Renal cortical epithelial cell (primary cell): ENCODE results near the gene CARD16. TPM values are rescaled to one million over a fixed set of nuclear protein-coding genes. Genes with fewer than 3 reads are reported as not detected.
A peak's percentile ranks its signal among the peaks of the same experiment; 100 is the strongest.
"Not testable (repeated sequence)": the region's sequence is repeated elsewhere in the genome, so short reads cannot be mapped to it uniquely, and the experiment has no call there.

ENCODE experiments used
- DNase-seq: peaks from one replicate; pipeline ENCODE4 v3.0.0-alpha.2; 2011; ENCODE audit warnings: low read depth
- total RNA-seq: library from RNA; depleted of rRNA; stranded (reverse); fragments of >200 nt; gene quantifications from 2 replicates; pipeline ENCODE4 v1.2.3, GENCODE V29; 2014

Gene CARD16
- 0.50 and 4.9 TPM in 2 replicates for total RNA-seq

DNA sequence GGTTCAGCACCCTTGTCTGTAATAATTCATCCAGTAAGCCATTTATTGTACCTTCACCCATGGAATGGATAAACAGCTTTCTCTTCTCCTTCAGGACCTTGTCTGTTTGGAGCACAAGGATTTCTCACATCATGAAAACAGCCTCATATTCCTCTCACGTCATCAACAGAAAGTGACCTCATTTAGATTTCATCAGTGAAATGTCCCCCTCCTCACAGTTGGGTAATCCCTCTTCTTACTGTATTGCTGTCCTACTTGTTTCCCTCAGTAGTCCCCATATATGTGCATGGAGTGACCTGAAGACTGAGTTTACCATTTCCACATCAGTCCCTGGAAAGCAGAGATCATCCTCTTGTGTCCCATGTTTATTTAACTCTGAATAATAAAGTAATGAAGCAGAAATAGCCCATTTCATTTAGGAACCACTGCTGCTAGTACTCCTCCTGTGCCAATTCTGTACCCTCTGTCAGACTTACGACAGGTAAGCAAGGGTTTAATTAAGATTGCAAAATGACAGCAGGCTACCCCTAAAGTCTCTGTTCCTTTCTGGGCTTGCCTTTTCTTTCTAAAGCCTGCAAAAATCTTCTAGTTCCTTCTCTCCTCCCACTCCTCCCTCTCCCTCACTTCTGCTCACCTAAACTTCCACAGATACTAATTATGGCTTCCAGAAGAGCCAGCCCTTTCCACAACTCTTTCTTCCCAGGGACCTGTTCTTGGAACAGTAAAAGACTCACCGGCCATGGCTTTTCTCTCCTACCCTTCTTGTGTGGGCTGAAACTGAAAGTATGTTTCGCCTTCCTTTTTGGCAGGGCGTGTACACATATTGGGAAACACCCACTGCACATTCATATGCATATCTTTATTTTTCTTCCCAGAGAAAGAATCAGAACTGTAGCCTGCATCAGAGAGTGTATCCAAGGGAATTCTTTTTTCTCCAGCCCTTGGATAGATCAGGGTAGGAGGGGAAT lies at the start of gene CARD16:
Gene CARD16, minus strand, starts transcription at position 779 of the 968 bp plus-strand sequence. Its CDS starts 38 bp downstream, at position 741.
- DNase-seq, result peak; percentile 27

DNA sequence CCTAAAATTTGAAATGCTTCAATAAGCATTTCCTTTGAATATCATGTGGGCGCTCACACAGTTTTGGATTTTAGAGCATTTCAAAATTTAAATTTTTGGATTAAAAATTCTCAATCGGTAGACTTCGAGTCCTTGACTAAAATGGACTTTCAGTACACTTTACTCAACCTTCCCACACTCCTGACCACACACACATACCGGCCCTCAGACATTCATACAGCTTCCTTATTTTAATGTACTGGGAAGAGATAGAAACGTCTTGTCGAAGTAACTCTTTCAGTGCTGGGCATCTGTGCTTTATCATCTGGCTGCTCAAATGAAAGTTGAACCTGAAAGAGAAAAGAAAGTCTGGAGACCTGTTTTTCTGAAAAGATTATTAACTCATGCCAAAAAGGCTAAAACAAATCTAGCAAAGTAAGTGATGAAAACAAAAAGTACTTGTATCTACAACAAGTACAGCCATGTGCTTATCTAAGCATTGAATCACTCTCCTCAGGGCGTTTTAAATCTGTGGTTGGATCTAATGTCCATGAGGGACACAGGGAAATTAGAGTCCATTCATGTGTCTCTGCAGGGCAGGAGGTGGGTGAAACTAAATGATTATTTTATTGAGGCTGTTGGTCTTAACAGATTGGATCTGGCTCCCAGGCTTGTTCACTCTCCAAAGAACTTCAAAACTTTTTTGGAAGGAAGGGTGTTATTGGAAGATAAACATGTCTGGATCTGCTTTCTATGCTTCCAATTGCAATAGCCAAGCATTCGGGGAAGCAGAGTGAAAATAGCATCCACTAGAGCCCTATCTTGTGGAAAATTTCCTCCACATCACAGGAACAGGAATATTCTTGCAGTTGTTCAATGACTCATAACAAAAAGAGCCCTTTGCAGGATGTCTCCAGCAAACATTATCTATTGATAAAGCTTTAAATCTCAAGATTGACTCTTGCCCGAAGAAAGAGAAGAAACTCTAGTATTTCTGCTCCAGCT lies 47.4 kb upstream of the CARD16 start:
- DNase-seq, result peak; percentile 50

DNA sequence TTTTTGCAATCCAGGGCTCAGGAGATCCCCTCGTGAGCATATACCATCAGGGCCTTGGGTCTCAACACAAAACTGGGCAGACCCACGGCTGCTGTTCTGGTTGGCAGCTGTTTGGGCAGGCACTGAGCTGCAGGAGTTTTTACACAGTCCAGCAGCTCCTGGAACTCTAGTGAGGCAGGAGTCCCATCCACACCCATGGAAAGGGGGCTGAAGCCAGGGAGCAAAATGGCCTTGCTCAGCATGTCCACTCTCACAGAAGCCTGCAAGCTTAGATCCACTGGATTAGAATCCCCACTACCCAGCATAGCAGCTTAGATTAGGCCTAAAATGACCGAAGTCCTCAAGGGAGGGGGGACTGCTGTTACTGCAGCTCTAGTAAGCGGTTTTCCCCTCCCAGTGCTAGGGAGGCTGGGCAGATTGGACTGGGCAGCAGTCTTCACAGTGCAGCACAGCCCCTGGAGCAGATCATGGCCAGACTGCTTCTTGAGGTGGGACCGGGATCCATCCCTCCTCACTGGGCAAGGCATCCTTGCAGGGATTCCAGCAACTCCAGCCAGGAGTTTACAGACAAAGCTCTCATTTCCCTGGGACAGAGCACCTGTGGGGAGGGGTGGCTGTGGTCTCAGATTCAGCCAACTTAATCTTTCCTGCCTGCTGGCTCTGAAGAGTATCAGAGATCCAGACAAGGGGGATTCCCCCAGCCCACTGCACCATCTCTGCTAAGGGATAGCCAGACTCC lies 36.4 kb upstream of the CARD16 start:
- no peak for DNase-seq

DNA sequence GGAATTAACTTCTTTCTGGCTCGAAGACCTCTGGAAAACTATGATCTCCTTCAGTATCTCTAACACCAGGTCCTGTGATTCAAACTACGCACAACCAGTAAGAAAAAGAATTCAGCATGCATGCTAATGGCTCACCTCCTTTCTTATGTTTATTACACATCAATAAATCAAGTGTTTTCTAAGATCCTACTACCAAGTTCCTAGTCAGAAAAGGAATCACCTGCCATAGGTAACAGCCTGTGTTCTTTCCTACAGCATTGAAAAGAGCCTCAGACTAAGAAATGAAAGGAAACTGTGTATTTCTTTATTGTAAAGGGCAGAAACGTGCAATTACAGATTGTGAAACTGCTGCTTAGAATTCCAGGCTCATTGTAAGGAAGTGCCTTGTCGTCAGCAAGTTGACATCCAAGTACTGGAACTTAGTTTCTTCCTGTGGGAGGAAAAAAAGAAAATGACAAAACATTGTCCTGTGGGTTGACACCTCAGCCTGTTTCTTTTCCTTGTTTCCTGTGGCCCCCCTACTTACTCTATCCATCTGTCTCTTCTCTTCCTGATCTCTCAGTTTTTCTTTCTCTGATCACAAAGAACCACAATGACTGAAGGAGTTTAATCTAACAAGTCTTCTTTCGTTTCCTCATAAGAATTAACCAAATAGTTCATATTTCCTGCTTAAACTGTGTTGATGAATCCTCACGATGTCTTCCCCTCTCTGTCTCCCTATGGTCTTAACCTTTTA lies 35.2 kb upstream of the CARD16 start:
- peak; percentile 6 for DNase-seq

DNA sequence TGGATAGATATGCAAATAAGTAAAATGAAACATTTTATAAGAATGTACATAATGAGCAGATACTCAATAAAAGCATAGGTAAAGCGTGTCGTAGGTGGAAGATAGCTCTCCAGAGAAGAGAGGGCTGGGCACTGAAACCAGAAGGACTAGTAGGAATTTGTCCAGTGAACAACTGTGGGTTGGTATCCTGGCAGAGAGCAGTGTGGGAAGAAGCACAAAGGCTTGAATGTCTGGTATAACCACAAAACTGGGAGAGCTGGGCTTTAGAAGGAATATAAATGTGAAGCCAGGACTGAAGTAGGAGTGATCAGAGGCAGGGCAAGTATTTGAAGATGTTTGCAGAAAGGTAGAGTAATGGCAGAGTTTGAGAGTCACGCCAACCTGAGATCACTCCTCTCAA lies 33.1 kb upstream of the CARD16 start:
- DNase-seq, result no peak

DNA sequence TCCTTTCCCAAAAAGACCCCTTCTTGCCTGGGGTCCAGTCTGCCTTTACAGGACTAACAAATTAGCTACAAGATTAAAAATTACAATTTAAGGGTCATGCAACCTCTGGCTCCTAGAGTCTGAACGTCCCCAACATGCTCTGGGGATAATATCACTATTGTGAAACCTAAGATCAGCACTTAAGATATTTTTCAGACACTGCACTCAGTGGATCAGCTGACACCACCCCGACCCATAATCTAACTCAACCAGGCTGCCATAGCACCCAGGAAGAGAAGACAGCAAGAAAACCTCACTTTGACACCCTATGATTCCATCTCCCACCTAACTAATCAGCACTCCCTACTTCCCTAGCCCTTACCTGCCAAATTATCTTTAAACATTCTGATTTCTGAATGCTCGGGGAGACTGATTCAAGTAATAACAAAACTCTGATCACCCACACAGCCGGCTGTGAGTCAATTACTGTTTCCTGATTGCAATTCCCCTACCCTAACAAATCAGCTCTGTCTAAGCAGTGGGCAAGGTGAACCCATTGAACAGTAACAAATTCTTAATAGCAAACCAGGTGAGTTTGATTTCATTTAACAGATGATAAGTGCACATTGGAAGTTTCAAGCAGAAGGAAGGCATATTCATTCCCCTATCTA lies 32.1 kb upstream of the CARD16 start:
- DNase-seq, result not testable (repeated sequence)

DNA sequence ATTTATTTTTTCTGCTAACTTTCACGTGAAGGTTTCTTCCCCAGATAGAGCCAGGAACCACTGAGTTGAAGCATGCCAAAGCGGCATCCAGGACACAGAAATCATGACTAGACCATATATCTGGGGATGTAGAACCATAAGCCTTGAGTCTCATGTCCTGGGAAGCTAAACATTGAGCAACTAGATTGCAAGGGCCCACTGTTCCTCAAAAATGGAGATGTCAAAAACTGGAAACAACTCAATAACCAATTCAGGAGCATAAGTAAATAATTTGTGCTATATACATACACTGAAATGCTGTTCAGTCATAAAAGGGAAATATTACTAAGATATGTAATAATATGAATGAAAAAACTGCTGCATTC lies 29.0 kb upstream of the CARD16 start:
- DNase-seq, result no peak

DNA sequence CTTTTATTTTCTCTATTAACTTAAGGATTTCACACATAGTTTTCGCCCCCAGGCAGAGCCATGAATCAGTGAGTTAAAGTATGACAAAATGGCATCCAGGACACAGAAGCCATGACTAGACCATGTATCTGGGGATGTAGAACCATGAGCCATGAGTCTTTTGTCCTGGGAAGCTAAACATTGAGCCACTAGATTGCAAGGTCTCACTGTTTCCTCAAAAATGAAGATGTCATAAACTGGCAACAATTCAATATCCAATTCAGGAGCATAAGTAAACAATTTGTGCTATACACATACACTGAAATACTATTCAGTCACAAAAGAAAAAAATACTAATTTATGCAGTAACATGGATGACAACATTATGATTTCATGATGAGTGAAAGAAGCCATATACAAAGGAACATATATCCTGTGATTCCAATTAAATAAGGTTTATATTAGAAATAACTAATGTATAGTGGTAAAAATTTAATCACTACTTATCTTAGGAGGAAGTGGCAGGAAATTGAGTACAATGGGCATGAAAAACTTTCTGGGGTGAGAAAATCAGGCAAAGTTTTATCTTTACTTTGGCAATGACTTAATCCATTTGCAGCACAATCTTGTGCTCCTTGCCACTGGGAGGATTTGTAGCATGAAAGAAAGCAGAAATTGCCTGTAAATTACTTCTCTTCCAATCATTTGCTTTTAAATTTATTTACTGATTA lies 28.5 kb upstream of the CARD16 start:
- no peak for DNase-seq

DNA sequence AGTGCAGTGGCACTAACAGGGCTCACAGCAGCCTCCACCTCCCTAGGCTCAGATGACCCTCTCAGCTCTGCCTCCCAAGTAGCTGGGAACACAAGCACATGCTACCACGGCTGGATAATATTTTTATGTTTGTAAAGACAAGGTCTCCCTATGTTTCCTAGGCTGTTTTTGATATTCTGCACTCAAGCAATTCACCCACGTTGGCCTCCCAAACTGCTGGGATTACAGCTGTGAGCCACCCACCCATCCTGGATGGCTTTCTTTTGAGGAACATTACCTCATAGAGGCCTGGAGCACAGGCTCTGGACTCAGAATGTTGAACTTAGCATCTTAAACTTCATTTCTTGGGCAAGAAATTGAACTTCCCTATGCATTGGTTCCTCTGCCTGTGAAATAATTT lies 26.9 kb upstream of the CARD16 start:
- DNase-seq, result not testable (repeated sequence)

DNA sequence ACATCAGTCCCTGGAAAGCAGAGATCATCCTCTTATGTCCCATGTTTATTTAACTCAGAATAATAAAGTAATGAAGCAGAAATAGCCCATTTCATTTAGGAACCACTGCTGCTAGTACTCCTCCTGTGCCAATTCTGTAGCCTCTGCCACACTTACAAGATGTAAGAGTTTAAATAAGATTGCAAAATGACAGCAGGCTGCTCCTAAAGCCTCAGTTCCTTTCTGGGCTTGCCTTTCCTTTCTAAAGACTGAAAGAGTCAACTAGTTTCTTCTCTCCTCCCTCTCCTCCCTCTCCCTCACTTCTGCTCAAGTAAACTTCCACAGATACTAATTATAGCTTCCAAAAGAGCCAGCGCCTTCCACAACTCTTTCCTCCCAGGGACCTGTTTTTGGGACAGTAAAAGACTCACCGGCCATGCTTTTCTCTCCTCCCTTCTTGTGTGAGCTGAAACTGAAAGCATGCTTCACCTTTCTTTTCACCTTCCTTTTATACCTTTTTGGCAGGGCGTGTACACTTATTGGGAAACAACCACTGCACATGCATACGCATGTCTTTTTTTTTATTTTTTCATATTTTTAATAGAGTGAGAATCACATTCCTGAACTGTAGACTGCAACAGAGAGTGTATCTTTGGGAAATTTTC lies 26.1 kb upstream of the CARD16 start:
- no peak for DNase-seq

DNA sequence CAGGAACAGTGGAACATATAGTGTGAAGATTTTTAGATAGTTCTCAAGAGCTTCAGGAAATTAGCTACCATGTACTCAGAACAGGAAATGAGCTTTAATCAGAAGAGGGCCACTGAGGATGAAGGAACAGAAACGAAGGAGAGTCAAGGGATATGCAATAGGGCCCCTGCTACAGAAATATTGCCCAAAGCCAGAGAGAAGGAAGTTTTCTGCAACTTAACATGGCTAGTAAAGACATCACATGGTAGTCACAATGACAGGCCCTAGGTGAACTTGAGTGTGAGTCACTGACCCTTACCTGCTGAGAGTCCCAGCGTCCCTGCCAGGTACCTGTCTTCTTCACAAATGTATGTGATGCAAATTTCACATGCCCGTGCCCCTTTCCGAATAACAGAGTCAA lies 25.2 kb upstream of the CARD16 start:
- no peak for DNase-seq

DNA sequence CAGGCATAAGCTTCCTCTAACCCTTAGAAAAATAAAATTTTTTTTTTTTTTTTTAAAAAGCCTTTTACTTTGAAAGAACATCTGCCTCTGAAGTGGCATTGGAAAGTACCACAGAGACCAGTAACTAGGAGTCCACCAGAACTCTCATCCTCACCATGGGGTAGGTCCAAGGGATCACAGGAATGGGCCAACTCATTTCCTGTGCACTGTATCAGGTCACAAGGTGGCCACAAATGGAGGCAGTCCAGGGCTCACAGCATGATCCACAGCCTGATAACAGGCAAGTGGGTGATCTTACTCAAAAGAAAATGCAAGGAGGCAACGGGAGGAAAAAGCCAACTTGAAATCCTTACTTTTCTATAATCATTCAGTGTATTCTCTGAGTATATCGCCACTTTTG lies 24.6 kb upstream of the CARD16 start:
- DNase-seq, result not testable (repeated sequence)

DNA sequence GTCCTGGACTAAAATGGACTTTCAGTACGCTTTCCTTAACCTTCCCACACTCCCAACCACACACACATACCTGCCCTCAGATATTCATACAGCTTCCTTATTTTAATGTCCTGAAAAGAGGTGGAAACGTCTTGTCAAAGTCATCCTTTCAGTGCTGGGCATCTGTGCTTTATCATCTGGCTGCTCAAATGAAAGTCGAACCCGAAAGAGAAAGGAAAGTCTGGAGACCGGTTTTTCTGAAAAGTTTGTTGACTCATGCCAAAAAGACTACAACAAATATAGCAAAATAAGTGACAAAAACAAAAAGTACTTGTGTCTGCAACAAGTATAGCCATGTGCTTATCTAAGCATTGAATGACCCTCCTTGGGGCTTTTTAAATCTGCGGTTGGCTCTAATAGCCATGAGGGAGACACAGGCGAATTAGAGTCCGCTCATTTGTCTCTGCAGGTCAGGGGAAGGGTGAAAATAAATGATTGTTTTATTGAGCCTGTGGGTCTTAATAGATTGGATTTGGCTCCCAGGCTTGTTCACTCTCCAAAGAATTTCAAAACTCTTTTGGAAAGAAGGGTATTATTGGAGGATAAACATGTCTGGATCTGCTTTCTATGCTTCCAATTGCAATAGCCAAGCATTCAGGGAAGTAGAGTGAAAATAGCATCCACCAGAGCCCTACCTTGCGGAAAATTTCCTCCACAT lies 18.3 kb upstream of the CARD16 start:
- not testable (repeated sequence) for DNase-seq

DNA sequence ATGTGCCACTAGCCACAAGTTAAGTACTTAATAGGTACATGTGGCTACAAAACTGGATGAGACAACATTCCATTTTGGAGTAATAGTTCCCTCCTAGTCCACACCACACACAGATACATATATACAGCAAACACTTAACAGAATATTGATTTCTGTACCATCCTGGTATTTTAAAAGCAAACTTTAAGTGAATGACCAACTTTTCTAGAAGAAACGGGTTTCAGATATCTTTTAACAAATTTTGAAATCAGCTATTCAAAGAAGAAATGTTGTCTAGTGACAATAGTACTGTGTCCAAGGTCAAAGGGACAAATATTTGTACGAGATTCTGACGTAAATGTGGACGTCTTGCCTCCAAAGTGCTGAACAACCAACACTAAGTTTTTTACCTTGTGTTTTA lies 12.3 kb upstream of the CARD16 start:
- DNase-seq, result no peak

DNA sequence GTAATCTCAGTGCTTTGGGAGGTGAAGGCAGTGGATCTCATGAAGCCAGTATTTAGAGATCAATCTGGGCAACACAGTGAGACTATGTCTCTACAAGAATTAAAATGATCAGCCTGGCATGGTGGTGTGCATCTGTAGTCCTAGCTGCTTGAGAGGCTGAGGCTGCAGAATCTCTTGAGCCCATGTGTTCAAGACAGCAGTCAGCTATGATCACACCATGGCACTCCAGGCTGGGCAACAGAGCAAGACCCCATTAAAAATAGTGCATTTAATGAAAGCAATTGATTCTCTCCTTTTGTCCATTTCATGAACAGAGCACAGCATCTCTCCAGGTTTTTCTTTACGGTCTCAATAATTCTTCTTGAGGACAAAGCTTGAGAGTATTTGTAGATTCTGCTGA lies 11.3 kb upstream of the CARD16 start:
- no peak for DNase-seq

DNA sequence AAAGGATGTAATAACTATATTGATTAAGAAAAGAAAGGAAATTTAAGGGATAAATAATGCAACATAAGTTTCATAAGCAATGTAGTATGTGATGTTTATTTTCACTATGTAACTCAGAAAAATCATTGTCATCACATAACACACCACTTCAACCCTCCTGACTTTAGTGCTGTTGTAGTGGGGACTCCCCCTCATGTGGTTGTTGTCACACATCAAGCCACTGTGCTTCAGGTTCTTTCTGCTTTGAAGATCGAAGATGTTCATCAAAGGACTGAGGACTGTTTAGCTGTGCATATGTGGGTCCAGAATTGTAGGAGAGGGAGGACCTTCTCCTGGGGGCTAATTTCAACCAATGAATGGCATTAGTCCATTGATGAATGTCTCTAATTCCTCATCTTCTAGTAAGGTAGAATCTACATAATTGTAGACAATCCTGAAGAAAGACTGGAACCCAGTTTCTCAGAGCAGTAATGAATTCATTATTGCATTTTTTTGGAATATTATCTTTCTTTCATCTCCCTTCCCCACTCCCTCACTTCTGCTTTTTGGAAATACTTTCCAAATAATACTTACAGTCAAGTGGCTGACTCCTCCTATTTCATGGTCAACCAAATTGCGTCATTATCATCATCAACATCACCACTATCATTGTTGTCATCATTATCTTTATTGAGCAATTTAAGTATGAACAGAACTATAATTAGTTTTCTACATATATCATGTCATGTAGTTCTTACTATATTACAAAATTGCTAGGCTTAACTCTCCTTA lies 9.8 kb upstream of the CARD16 start:
- no peak for DNase-seq

DNA sequence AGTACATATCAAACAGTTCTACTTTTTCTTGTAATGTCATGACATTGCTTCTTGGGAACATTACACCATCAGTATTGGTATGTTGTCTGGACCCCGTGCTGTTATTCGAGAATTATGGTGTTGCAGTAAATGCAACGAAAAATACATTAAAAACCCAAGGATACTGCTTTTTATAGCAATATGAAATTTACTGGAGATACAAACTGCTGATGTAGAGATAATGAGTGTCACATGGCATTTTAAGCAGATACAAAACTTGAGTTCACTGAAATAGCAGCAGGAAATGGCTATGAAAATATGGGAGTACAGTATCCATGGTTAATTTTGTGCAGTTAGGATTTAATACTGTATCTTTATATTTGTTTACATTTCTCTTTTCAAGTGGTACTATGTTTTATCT lies 7.4 kb upstream of the CARD16 start:
- DNase-seq, result no peak

DNA sequence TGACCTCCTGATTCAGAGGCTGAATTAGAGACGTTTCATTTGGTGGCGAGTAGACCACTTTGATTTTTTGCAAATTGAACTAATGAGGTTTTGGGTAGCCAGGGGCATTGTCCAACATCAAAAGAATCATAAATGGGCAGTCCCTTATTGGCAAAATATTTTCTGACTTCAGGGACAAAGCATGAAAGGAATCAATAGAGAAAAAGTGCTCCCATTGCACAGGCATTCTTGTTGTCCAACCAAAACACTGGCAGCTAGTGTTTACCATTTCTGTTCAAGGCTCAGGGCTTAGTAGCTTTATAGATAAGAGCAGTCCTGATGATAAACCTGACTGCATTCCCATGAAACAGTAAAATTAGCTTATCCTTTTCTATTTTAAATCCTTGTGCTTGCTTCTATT lies 6.4 kb upstream of the CARD16 start:
- no peak for DNase-seq
